PFSK-1 (cell line): ENCODE results near the gene GPR42.

Source experiments
- FOXP2 ChIP-seq: optimal IDR thresholded peaks from 2 replicates; pipeline ENCODE3; 2011; ENCODE audit warnings: borderline replicate concordance, control low read depth, inconsistent platforms; ENCODE audit not compliant: insufficient read depth; ENCODE audit errors: extremely low read length, extremely low read depth
- POLR2AphosphoS5 ChIP-seq: IDR thresholded peaks from 2 replicates; pipeline ENCODE4 v1.6.1; 2012; ENCODE audit warnings: low read depth, mild to moderate bottlenecking, control low read depth, low read length, moderate library complexity
- REST ChIP-seq, 2 experiments: IDR thresholded peaks; 2 replicates each; pipeline versions ENCODE4 v1.6.1 to v1.8.0; 2011 to 2012; ENCODE audit warnings: low read depth in 2 of 2, low read length in 2 of 2, control low read depth in 1 of 2, inconsistent platforms in 1 of 2, mild to moderate bottlenecking in 1 of 2, moderate library complexity in 1 of 2; ENCODE audit not compliant: insufficient read depth in 1 of 2
- SIN3A ChIP-seq: IDR thresholded peaks from 2 replicates; pipeline ENCODE4 v1.6.1; 2012; ENCODE audit warnings: mild to moderate bottlenecking, low read length, moderate library complexity, borderline replicate concordance; ENCODE audit not compliant: insufficient read depth
- TAF1 ChIP-seq: IDR thresholded peaks from 2 replicates; pipeline ENCODE4 v1.6.1; 2012; ENCODE audit warnings: low read length, control low read depth, borderline replicate concordance; ENCODE audit not compliant: insufficient read depth

GRCh38 chr19:35383536-35383935 is 12.7 kb downstream of the GPR42 start:
- no peak for TF ChIP-seq SIN3A
- TF ChIP-seq TAF1: no peak
- TF ChIP-seq POLR2AphosphoS5: no peak
- TF ChIP-seq REST (IDR thresholded peaks at IDR 0.05; ENCODE audit: insufficient read depth in 1 of 2, low read depth in 2 of 2, low read length in 2 of 2): no peak
- no peak for TF ChIP-seq FOXP2
